H1 (cell line): ENCODE measurements around the gene TPST2. TPM values are rescaled to one million over a fixed set of nuclear protein-coding genes. Genes with fewer than 3 reads are reported as not detected.

Experiments used
- CTCF ChIA-PET: fragments of 300-600 bp; sonication (Branson Sonifier 250); formaldehyde crosslinking; loops from one replicate; lab custom pipeline; 2021; ENCODE audit not compliant: partially characterized antibody; lab: Charles Lee
- POLR2A ChIA-PET: fragments of 300-600 bp; sonication (Branson Sonifier 250); formaldehyde crosslinking; loops from one replicate; lab custom pipeline; 2021; ENCODE audit warnings: inconsistent platforms; ENCODE audit not compliant: partially characterized antibody; lab: Charles Lee
- DNase-seq, 2 experiments: peaks; one replicate each; pipeline versions ENCODE4 v3.0.0 to v3.0.0-alpha.2; 2010 to 2022; ENCODE audit warnings: low spot score in 2 of 2, low read depth in 1 of 2, mixed read lengths in 1 of 2
- FAIRE-seq: peaks from 2 replicates; lab custom pipeline; 2011; peaks lifted over from hg19 to GRCh38; lab: Jason Lieb, UNC
- H2AFZ ChIP-seq: 2 replicates; pipeline ENCODE4 v1.8.1; 2012; ENCODE audit warnings: low read length, inconsistent platforms
- H2AK5ac ChIP-seq: 2 replicates; pipeline ENCODE4 v1.6.1; 2013; ENCODE audit warnings: low read depth, low read length
- H2BK120ac ChIP-seq: replicated peaks from 2 replicates; pipeline ENCODE3; 2013; ENCODE audit warnings: low read depth, low read length, inconsistent platforms
- H2BK12ac ChIP-seq: 2 replicates; pipeline ENCODE4 v1.6.1; 2013; ENCODE audit warnings: low read depth, low read length
- H2BK15ac ChIP-seq: 2 replicates; pipeline ENCODE4 v1.6.1; 2013; ENCODE audit warnings: low read length
- H2BK20ac ChIP-seq: 2 replicates; pipeline ENCODE4 v1.6.1; 2013; ENCODE audit warnings: low read length
- H2BK5ac ChIP-seq: 2 replicates; pipeline ENCODE4 v1.6.1; 2013; ENCODE audit warnings: low read depth, low read length
- H3K14ac ChIP-seq: 2 replicates; pipeline ENCODE4 v1.6.1; 2013; ENCODE audit warnings: inconsistent platforms; ENCODE audit not compliant: insufficient read length
- H3K18ac ChIP-seq: 2 replicates; pipeline ENCODE4 v1.6.1; 2013; ENCODE audit warnings: low read length; ENCODE audit errors: extremely low read depth
- H3K23ac ChIP-seq: 2 replicates; pipeline ENCODE4 v1.6.1; 2013; ENCODE audit warnings: inconsistent platforms; ENCODE audit not compliant: insufficient read length
- H3K23me2 ChIP-seq: 2 replicates; pipeline ENCODE4 v1.6.1; 2013; ENCODE audit warnings: low read depth, low read length
- H3K27ac ChIP-seq: 2 replicates; pipeline ENCODE4 v1.6.1; 2011; ENCODE audit warnings: low read depth, low read length, inconsistent platforms
- H3K27me3 ChIP-seq, 4 experiments: replicated peaks in 1 of 4; 1 replicate in 1 of 4; 2 replicates in 3 of 4; pipeline versions ENCODE4 v1.6.1 to v1.8.1; 2011 to 2013; ENCODE audit warnings: low read length in 3 of 4, mild to moderate bottlenecking in 3 of 4, inconsistent platforms in 2 of 4, mixed read lengths in 2 of 4, moderate library complexity in 1 of 4; ENCODE audit not compliant: control insufficient read depth in 3 of 4, insufficient read depth in 3 of 4; ENCODE audit errors: extremely low read depth in 1 of 4
- H3K36me3 ChIP-seq, 4 experiments: 2 replicates each; pipeline versions ENCODE4 v1.6.1 to v1.8.1; 2011 to 2013; ENCODE audit warnings: mild to moderate bottlenecking in 4 of 4, low read length in 3 of 4, moderate library complexity in 2 of 4, control low read depth in 1 of 4, inconsistent platforms in 1 of 4; ENCODE audit not compliant: insufficient read depth in 4 of 4, control insufficient read depth in 2 of 4
- H3K4ac ChIP-seq: replicated peaks from 2 replicates; pipeline ENCODE3; 2013; ENCODE audit warnings: low read length, low read depth, mixed read lengths, inconsistent platforms; ENCODE audit not compliant: insufficient read length
- H3K4me1 ChIP-seq, 4 experiments: replicated peaks in 1 of 4; 1 replicate in 1 of 4; 2 replicates in 3 of 4; pipeline versions ENCODE4 v1.6.1 to v1.8.1; 2011 to 2013; ENCODE audit warnings: low read length in 3 of 4, inconsistent platforms in 2 of 4, mixed read lengths in 1 of 4; ENCODE audit not compliant: insufficient read depth in 4 of 4, control insufficient read depth in 3 of 4
- H3K4me2 ChIP-seq, 2 experiments: 2 replicates each; pipeline versions ENCODE4 v1.6.1 to v1.8.1; 2011 to 2013; ENCODE audit warnings: low read depth in 2 of 2, low read length in 2 of 2, control low read depth in 1 of 2, inconsistent platforms in 1 of 2, mild to moderate bottlenecking in 1 of 2; ENCODE audit not compliant: insufficient read depth in 1 of 2
- H3K4me3 ChIP-seq, 4 experiments: fragments of 200-600, 300-600 bp in 1 of 4; sonication (generic), shearing (Covaris generic), sonication (Bioruptor Twin) in 1 of 4; 2 replicates each; pipeline versions ENCODE4 v1.5.1 to v1.8.1; 2011 to 2016; ENCODE audit warnings: low read length in 4 of 4, low read depth in 3 of 4, control low read depth in 2 of 4, inconsistent platforms in 2 of 4, mild to moderate bottlenecking in 2 of 4, mixed read lengths in 1 of 4, moderate library complexity in 1 of 4; ENCODE audit not compliant: insufficient read depth in 2 of 4; ENCODE audit errors: extremely low read depth in 1 of 4
- H3K56ac ChIP-seq: replicated peaks from 2 replicates; pipeline ENCODE3; 2013; ENCODE audit warnings: low read depth, mild to moderate bottlenecking, mixed read lengths, low read length, inconsistent platforms; ENCODE audit not compliant: insufficient read length
- H3K79me1 ChIP-seq: 2 replicates; pipeline ENCODE4 v1.6.1; 2013; ENCODE audit warnings: low read depth, low read length, control low read depth
- H3K79me2 ChIP-seq, 2 experiments: 2 replicates each; pipeline versions ENCODE4 v1.6.1 to v1.8.1; 2012 to 2013; ENCODE audit warnings: low read length in 2 of 2, mild to moderate bottlenecking in 2 of 2, inconsistent platforms in 1 of 2; ENCODE audit not compliant: insufficient read depth in 2 of 2, control insufficient read depth in 1 of 2
- H3K9ac ChIP-seq, 4 experiments: replicated peaks in 1 of 4; 1 replicate in 1 of 4; 2 replicates in 3 of 4; pipeline versions ENCODE4 v1.6.1 to v1.8.1; 2011 to 2013; ENCODE audit warnings: low read depth in 3 of 4, low read length in 3 of 4, control low read depth in 2 of 4, mild to moderate bottlenecking in 2 of 4, moderate library complexity in 2 of 4, inconsistent platforms in 1 of 4; ENCODE audit errors: extremely low read depth in 1 of 4
- H3K9me3 ChIP-seq, 2 experiments: 2 replicates each; pipeline versions ENCODE4 v1.6.1 to v1.8.1; 2012 to 2013; ENCODE audit warnings: mild to moderate bottlenecking in 2 of 2, moderate library complexity in 2 of 2, control low read depth in 1 of 2, inconsistent platforms in 1 of 2, low read depth in 1 of 2, low read length in 1 of 2, mixed read lengths in 1 of 2; ENCODE audit not compliant: insufficient read depth in 2 of 2
- H4K20me1 ChIP-seq, 2 experiments: replicated peaks in 1 of 2; 2 replicates each; pipeline versions ENCODE3 to v1.8.1; 2011 to 2013; ENCODE audit warnings: inconsistent platforms in 2 of 2, low read length in 2 of 2, mild to moderate bottlenecking in 1 of 2; ENCODE audit not compliant: insufficient read depth in 2 of 2, control insufficient read depth in 1 of 2
- H4K5ac ChIP-seq: 2 replicates; pipeline ENCODE4 v1.6.1; 2013; ENCODE audit warnings: low read length, low read depth, mixed read lengths, inconsistent platforms; ENCODE audit not compliant: insufficient read length
- H4K8ac ChIP-seq: 2 replicates; pipeline ENCODE4 v1.8.0; 2013; ENCODE audit warnings: mild to moderate bottlenecking, moderate library complexity, low read length, inconsistent platforms; ENCODE audit not compliant: insufficient read depth; ENCODE audit errors: extremely low read depth
- H4K91ac ChIP-seq: replicated peaks from 2 replicates; pipeline ENCODE3; 2013; ENCODE audit warnings: low read length, mixed read lengths, inconsistent platforms; ENCODE audit not compliant: insufficient read length
- BCL11A ChIP-seq, 2 experiments: IDR thresholded peaks; one replicate each; pipeline ENCODE4 v1.6.1; 2011; ENCODE audit warnings: low read depth in 2 of 2, low read length in 2 of 2, mild to moderate bottlenecking in 2 of 2
- FOSL1 ChIP-seq: IDR thresholded peaks from 2 replicates; pipeline ENCODE4 v1.6.1; 2011; ENCODE audit warnings: mild to moderate bottlenecking, low read depth, low read length, moderate library complexity; ENCODE audit not compliant: insufficient read depth
- MAX ChIP-seq: IDR thresholded peaks from 2 replicates; pipeline ENCODE4 v1.6.1; 2012; ENCODE audit warnings: inconsistent platforms
- POLR2AphosphoS5 ChIP-seq: IDR thresholded peaks from 2 replicates; pipeline ENCODE4 v1.6.1; 2011; ENCODE audit warnings: low read depth, low read length
- RBBP5 ChIP-seq: IDR thresholded peaks from 2 replicates; pipeline ENCODE4 v1.7.1; 2012; ENCODE audit warnings: low read depth, mild to moderate bottlenecking, inconsistent platforms, low read length, moderate library complexity, borderline replicate concordance
- SIN3A ChIP-seq, 2 experiments: IDR thresholded peaks in 1 of 2; conservative IDR thresholded peaks in 1 of 2; 2 replicates each; pipeline ENCODE4 v1.6.1; 2011 to 2012; ENCODE audit warnings: low read length in 2 of 2, improper control_type of control experiment in 1 of 2, low read depth in 1 of 2, mild to moderate bottlenecking in 1 of 2
- SP1 ChIP-seq: IDR thresholded peaks from 2 replicates; pipeline ENCODE4 v1.6.1; 2011; ENCODE audit warnings: low read depth, low read length
- TCF12 ChIP-seq: IDR thresholded peaks from 2 replicates; pipeline ENCODE4 v1.6.1; 2011; ENCODE audit warnings: low read depth, mild to moderate bottlenecking, low read length
- TEAD4 ChIP-seq: IDR thresholded peaks from 2 replicates; pipeline ENCODE4 v1.6.1; 2012; ENCODE audit warnings: low read depth, low read length, inconsistent platforms, mixed read lengths
- WGBS, 2 experiments: shearing (Covaris generic) in 1 of 2; methylation state at CpG; one replicate each; pipeline versions ENCODE4 v1.1.6 to v1.1.7; 2013 to 2015; ENCODE audit warnings: low lambda C conversion rate in 2 of 2, mixed read lengths in 2 of 2, inconsistent platforms in 1 of 2, low coverage in 1 of 2, missing lambda C conversion rate in 1 of 2; ENCODE audit not compliant: insufficient replicate concordance in 2 of 2, insufficient coverage in 1 of 2, insufficient read length in 1 of 2; ENCODE audit errors: extremely low coverage in 1 of 2, missing lambda C conversion rate in 1 of 2; 5-methylcytosine and 5-hydroxymethylcytosine counted together
- polyA plus RNA-seq, 7 experiments: library from polyadenylated mRNA; depleted of rRNA in 3 of 7; stranded (reverse) in 5 of 7; unstranded in 2 of 7; fragments of >200 nt in 5 of 7; fragments of 200-250 nt in 2 of 7; gene quantifications; 1 replicate in 5 of 7; 2 replicates in 1 of 7; 4 replicates in 1 of 7; pipeline versions ENCODE4 v1.2.1 to v1.2.3, GENCODE V29; 2011 to 2013; ENCODE audit warnings: missing spikeins in 2 of 7, mixed read lengths in 2 of 7
- total RNA-seq: library from RNA; stranded (reverse); fragmentation: NEBNext Ultra II Directional; extraction: Animal tissue kit (Norgen Biotek cat#: 25700); gene quantifications from 2 replicates; pipeline ENCODE4 v1.2.1, GENCODE V29; 2021

TPST2 gene
- total and polyA plus RNA-seq, 2 of the 8 experiments (the other 6 are each of a cell fraction or from before 2014, with no cell fraction given), result 58.8 to 143 TPM

GRCh38 chr22:26503758-26504157 is 86.2 kb downstream of the TPST2 start:
- FAIRE-seq, result no peak
- TF ChIP-seq POLR2AphosphoS5 (no peak), SIN3A (conservative IDR thresholded peaks at IDR 0.05 in 1 of 2, IDR thresholded peaks at IDR 0.05 in 1 of 2; ENCODE audit: low read depth in 1 of 2, low read length in 2 of 2) (no peak), RBBP5 (no peak), FOSL1 (no peak), TCF12 (no peak), MAX (no peak), TEAD4 (no peak), SP1 (no peak), BCL11A (IDR thresholded peaks at IDR 0.05; ENCODE audit: low read depth in 2 of 2, low read length in 2 of 2) (no peak)

More at GRCh38 chr22:26503758-26504157, 86.2 kb downstream of the TPST2 start:
- H2BK20ac ChIP-seq, result no peak overlapping the region
- H3K79me2 ChIP-seq, result no peaks in the 10 kb centered on the region
- no peak overlapping the region for H2AFZ ChIP-seq
- no peak overlapping the region for H2AK5ac ChIP-seq
- ChIA-PET POLR2A (interaction anchor here (0.7 to 3.1 kb wide), 8 partner anchors 9 to 158 kb away, joined by 3 to 13 read pairs (median 6); partner anchors contain the start of genes HPS4, SRRD and TFIP11), CTCF (interaction anchor here (0.6 to 4.5 kb wide), 19 partner anchors 8 to 1189 kb away, joined by 3 to 38 read pairs (median 4); partner anchors contain the start of genes MIAT and TFIP11)
- no peaks in the 10 kb centered on the region for H3K23me2 ChIP-seq
- DNase-seq, result no peak
- H2BK15ac ChIP-seq, result no peak overlapping the region
- H2BK120ac ChIP-seq, result no peak overlapping the region
- no peaks in the 10 kb centered on the region for H3K27me3 ChIP-seq
- no peak overlapping the region for H3K23ac ChIP-seq
- no peak overlapping the region for H2BK5ac ChIP-seq
- peaks cover 0 to 4% (median 2%) of the 10 kb centered on the region in 4 experiments; a peak in 3 of 7 replicates for H3K4me1 ChIP-seq
- no peak overlapping the region for H4K91ac ChIP-seq
- H4K20me1 ChIP-seq, result peaks cover 0 to 3% of the 10 kb centered on the region in 2 experiments
- H3K4me2 ChIP-seq, result no peak overlapping the region
- H3K14ac ChIP-seq, result no peak overlapping the region
- no peak overlapping the region for H3K9ac ChIP-seq
- no peak overlapping the region for H3K4ac ChIP-seq
- 94% methylated on average over 1 of the region's 1 CpG; no CpG with 5 or more reads in 1 of the 2 experiments for WGBS, 2 experiments
- no peak overlapping the region for H3K27ac ChIP-seq
- H3K79me1 ChIP-seq, result no peaks in the 10 kb centered on the region
- no peak overlapping the region for H4K8ac ChIP-seq
- H4K5ac ChIP-seq, result no peak overlapping the region
- H3K18ac ChIP-seq, result no peak overlapping the region
- peaks cover 31 to 76% (median 66%) of the 10 kb centered on the region in 4 experiments for H3K36me3 ChIP-seq
- H3K56ac ChIP-seq, result no peak overlapping the region
- no peaks in the 10 kb centered on the region for H3K9me3 ChIP-seq
- H3K4me3 ChIP-seq, result no peak overlapping the region
- H2BK12ac ChIP-seq, result no peak overlapping the region
